Loucy (cell line): ENCODE data around the gene KCNS1.
A peak's percentile ranks its signal among the peaks of the same experiment; 100 is the strongest.

ENCODE experiments used
- CTCF ChIP-seq: fragments of 200-600 bp; sonication (generic); conservative IDR thresholded peaks from 2 replicates; pipeline ENCODE4 v1.5.1; 2014; ENCODE audit warnings: mild to moderate bottlenecking, antibody characterized with exemption, low read length
- EZH2phosphoT487 ChIP-seq: fragments of 200-600 bp; IDR thresholded peaks from 2 replicates; pipeline ENCODE4 v1.6.1; 2018; ENCODE audit warnings: antibody characterized with exemption, mild to moderate bottlenecking, moderate library complexity, borderline replicate concordance

GRCh38 chr20:45080867-45081624 lies 19.9 kb downstream of the KCNS1 start:
- TF ChIP-seq CTCF = peak; percentile 63
- no peak for TF ChIP-seq EZH2phosphoT487
